Measurements from ENCODE around the gene MTARC2.
A peak's percentile ranks its signal among the peaks of the same experiment; 100 is the strongest.

MTARC2 gene

GRCh38 chr1:220748089-220748934 lies at the start of gene MTARC2:
TSS of gene MTARC2 (plus strand) at chr1:220748322. CDS start at chr1:220748532, 210 bp downstream.
- Histone ChIP-seq H3K4me3 (ENCODE audit: low read length) (peak within 1 kb of the TSS; percentile 31), H3K4me1 (ENCODE audit: control insufficient read depth, insufficient read depth, low read length) (peaks cover 36% of the 10 kb centered on the region), H3K9me3 (ENCODE audit: control insufficient read depth, low read length) (no peaks in the 10 kb centered on the region), H3K36me3 (ENCODE audit: control insufficient read depth, insufficient read depth, low read length) (no peaks in the 10 kb centered on the region), H3K9ac (ENCODE audit: low read length) (peak within 1 kb of the TSS; percentile 76), H3K27me3 (ENCODE audit: control insufficient read depth, insufficient read depth, low read length) (no peaks in the 10 kb centered on the region)

- H3K4me1 ChIP-seq (ENCODE audit: control insufficient read depth, insufficient read depth, low read length): peaks cover 5% of the 10 kb centered on the region
- H3K36me3 ChIP-seq (ENCODE audit: control insufficient read depth, insufficient read depth, low read length): no peaks in the 10 kb centered on the region
- no peaks in the 10 kb centered on the region for H3K9me3 ChIP-seq (ENCODE audit: control insufficient read depth, low read length)
- H3K27me3 ChIP-seq (ENCODE audit: control insufficient read depth, insufficient read depth, low read length): no peaks in the 10 kb centered on the region
- no peak overlapping the region for H3K9ac ChIP-seq (ENCODE audit: low read length)
- H3K4me3 ChIP-seq (ENCODE audit: low read length): no peak overlapping the region
Measured at GRCh38 chr1:220698607-220699016, 49.5 kb upstream of the MTARC2 start.

GRCh38 chr1:220699044-220699443 lies 49.1 kb upstream of the MTARC2 start:
- Histone ChIP-seq H3K9ac (ENCODE audit: low read length) (no peak overlapping the region), H3K4me1 (ENCODE audit: control insufficient read depth, insufficient read depth, low read length) (peaks cover 5% of the 10 kb centered on the region), H3K9me3 (ENCODE audit: control insufficient read depth, low read length) (no peaks in the 10 kb centered on the region), H3K27me3 (ENCODE audit: control insufficient read depth, insufficient read depth, low read length) (no peaks in the 10 kb centered on the region), H3K36me3 (ENCODE audit: control insufficient read depth, insufficient read depth, low read length) (no peaks in the 10 kb centered on the region), H3K4me3 (ENCODE audit: low read length) (no peak overlapping the region)

- Histone ChIP-seq H3K4me3 (ENCODE audit: low read length) (no peak overlapping the region), H3K27me3 (ENCODE audit: control insufficient read depth, insufficient read depth, low read length) (no peaks in the 10 kb centered on the region), H3K4me1 (ENCODE audit: control insufficient read depth, insufficient read depth, low read length) (peaks cover 5% of the 10 kb centered on the region), H3K36me3 (ENCODE audit: control insufficient read depth, insufficient read depth, low read length) (no peaks in the 10 kb centered on the region), H3K9me3 (ENCODE audit: control insufficient read depth, low read length) (no peaks in the 10 kb centered on the region), H3K9ac (ENCODE audit: low read length) (no peak overlapping the region)
Measured at GRCh38 chr1:220700556-220701179, 47.5 kb upstream of the MTARC2 start.

GRCh38 chr1:220701974-220702373 lies 46.1 kb upstream of the MTARC2 start:
- Histone ChIP-seq H3K9ac (ENCODE audit: low read length) (no peak overlapping the region), H3K36me3 (ENCODE audit: control insufficient read depth, insufficient read depth, low read length) (no peaks in the 10 kb centered on the region), H3K9me3 (ENCODE audit: control insufficient read depth, low read length) (no peaks in the 10 kb centered on the region), H3K4me3 (ENCODE audit: low read length) (no peak overlapping the region), H3K4me1 (ENCODE audit: control insufficient read depth, insufficient read depth, low read length) (peaks cover 5% of the 10 kb centered on the region), H3K27me3 (ENCODE audit: control insufficient read depth, insufficient read depth, low read length) (no peaks in the 10 kb centered on the region)

GRCh38 chr1:220702733-220703270 lies 45.3 kb upstream of the MTARC2 start:
- no peaks in the 10 kb centered on the region for H3K9me3 ChIP-seq (ENCODE audit: control insufficient read depth, low read length)

GRCh38 chr1:220703305-220703704 lies 44.8 kb upstream of the MTARC2 start:
- Histone ChIP-seq H3K4me3 (ENCODE audit: low read length) (no peak overlapping the region), H3K27me3 (ENCODE audit: control insufficient read depth, insufficient read depth, low read length) (no peaks in the 10 kb centered on the region), H3K4me1 (ENCODE audit: control insufficient read depth, insufficient read depth, low read length) (peaks cover 5% of the 10 kb centered on the region), H3K9me3 (ENCODE audit: control insufficient read depth, low read length) (no peaks in the 10 kb centered on the region), H3K36me3 (ENCODE audit: control insufficient read depth, insufficient read depth, low read length) (no peaks in the 10 kb centered on the region), H3K9ac (ENCODE audit: low read length) (no peak overlapping the region)

More at GRCh38 chr1:220702733-220703270, 45.3 kb upstream of the MTARC2 start:
- Histone ChIP-seq H3K4me1 (ENCODE audit: control insufficient read depth, insufficient read depth, low read length) (peaks cover 5% of the 10 kb centered on the region), H3K27me3 (ENCODE audit: control insufficient read depth, insufficient read depth, low read length) (no peaks in the 10 kb centered on the region), H3K9ac (ENCODE audit: low read length) (no peak overlapping the region), H3K36me3 (ENCODE audit: control insufficient read depth, insufficient read depth, low read length) (no peaks in the 10 kb centered on the region), H3K4me3 (ENCODE audit: low read length) (no peak overlapping the region)

- Histone ChIP-seq H3K9ac (ENCODE audit: low read length) (no peak overlapping the region), H3K4me1 (ENCODE audit: control insufficient read depth, insufficient read depth, low read length) (peaks cover 12% of the 10 kb centered on the region), H3K27me3 (ENCODE audit: control insufficient read depth, insufficient read depth, low read length) (no peaks in the 10 kb centered on the region), H3K36me3 (ENCODE audit: control insufficient read depth, insufficient read depth, low read length) (no peaks in the 10 kb centered on the region), H3K4me3 (ENCODE audit: low read length) (no peak overlapping the region), H3K9me3 (ENCODE audit: control insufficient read depth, low read length) (no peaks in the 10 kb centered on the region)
Measured at GRCh38 chr1:220705782-220706181, 42.3 kb upstream of the MTARC2 start.

- no peaks in the 10 kb centered on the region for H3K9me3 ChIP-seq (ENCODE audit: control insufficient read depth, low read length)
- no peaks in the 10 kb centered on the region for H3K27me3 ChIP-seq (ENCODE audit: control insufficient read depth, insufficient read depth, low read length)
Measured at GRCh38 chr1:220706480-220706879, 41.6 kb upstream of the MTARC2 start.

GRCh38 chr1:220707160-220707559 lies 41.0 kb upstream of the MTARC2 start:
- Histone ChIP-seq H3K9me3 (ENCODE audit: control insufficient read depth, low read length) (no peaks in the 10 kb centered on the region), H3K4me1 (ENCODE audit: control insufficient read depth, insufficient read depth, low read length) (peaks cover 12% of the 10 kb centered on the region), H3K4me3 (ENCODE audit: low read length) (no peak overlapping the region), H3K36me3 (ENCODE audit: control insufficient read depth, insufficient read depth, low read length) (no peaks in the 10 kb centered on the region), H3K9ac (ENCODE audit: low read length) (no peak overlapping the region), H3K27me3 (ENCODE audit: control insufficient read depth, insufficient read depth, low read length) (no peaks in the 10 kb centered on the region)

More at GRCh38 chr1:220706480-220706879, 41.6 kb upstream of the MTARC2 start:
- no peaks in the 10 kb centered on the region for H3K36me3 ChIP-seq (ENCODE audit: control insufficient read depth, insufficient read depth, low read length)
- peaks cover 12% of the 10 kb centered on the region for H3K4me1 ChIP-seq (ENCODE audit: control insufficient read depth, insufficient read depth, low read length)
- no peak overlapping the region for H3K4me3 ChIP-seq (ENCODE audit: low read length)
- H3K9ac ChIP-seq (ENCODE audit: low read length): no peak overlapping the region

- Histone ChIP-seq H3K4me1 (ENCODE audit: control insufficient read depth, insufficient read depth, low read length) (peaks cover 7% of the 10 kb centered on the region), H3K27me3 (ENCODE audit: control insufficient read depth, insufficient read depth, low read length) (no peaks in the 10 kb centered on the region), H3K9ac (ENCODE audit: low read length) (no peak overlapping the region), H3K9me3 (ENCODE audit: control insufficient read depth, low read length) (no peaks in the 10 kb centered on the region), H3K36me3 (ENCODE audit: control insufficient read depth, insufficient read depth, low read length) (no peaks in the 10 kb centered on the region), H3K4me3 (ENCODE audit: low read length) (no peak overlapping the region)
Measured at GRCh38 chr1:220708244-220708643, 39.9 kb upstream of the MTARC2 start.

Data from mucosa of stomach (tissue), 1 donor.